Skeletal muscle cell (primary cell): Measurements from ENCODE around the gene ENAH.
"Not testable (repeated sequence)": the region's sequence is repeated elsewhere in the genome, so short reads cannot be mapped to it uniquely, and the experiment has no call there.

Source experiments
- DNase-seq: peaks from one replicate; pipeline ENCODE4 v3.0.0-alpha.2; 2010; ENCODE audit warnings: low read depth
- H3K4me3 ChIP-seq: 2 replicates; pipeline ENCODE4 v1.5.1; 2011; ENCODE audit warnings: low read depth, mild to moderate bottlenecking, control low read depth, low read length, moderate library complexity

Gene ENAH

DNA sequence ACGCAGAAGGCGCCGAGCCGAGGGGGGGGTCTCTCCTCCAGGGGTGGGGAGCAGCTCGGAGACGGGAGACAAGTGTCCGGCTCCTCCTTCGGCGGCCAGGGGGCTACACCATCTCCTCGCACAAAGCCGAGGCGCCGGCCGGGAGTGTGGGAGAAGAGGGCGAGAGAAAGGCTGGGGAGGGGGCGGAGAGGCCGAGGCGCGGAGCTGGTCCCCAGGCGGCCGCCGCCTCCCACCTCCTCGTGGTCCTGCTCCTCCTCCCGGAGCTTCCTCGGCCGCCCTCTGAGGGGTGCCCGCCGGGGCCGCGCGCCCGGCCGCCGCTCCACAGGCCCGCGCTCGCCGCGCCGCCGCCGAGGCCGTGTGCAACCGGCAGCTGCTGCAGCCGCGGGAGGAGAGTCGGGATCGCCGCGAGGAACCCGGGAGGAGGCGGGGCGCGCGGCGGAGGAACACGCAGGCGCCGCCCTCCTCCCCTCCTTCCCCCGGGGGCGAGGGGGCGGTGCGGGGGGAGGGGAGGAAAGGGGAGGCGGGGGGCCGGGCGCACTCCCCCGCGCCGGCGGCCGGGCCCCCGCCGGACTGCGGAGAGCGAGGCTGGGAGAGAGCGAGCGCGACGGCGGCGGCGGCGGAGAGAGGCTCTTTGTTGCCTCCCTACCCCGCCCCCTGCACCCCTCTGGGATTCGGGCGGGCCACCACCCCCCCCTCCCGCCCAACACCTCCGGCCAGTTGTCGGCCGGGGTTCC is at the start of gene ENAH:
Gene ENAH (minus strand): TSS at position 395 of the 734 bp plus-strand sequence. CDS start 433 bp downstream, outside the sequence.
- H3K4me3 ChIP-seq = peak within 1 kb of the TSS; percentile 97
- DNase-seq = peak; percentile 49

DNA sequence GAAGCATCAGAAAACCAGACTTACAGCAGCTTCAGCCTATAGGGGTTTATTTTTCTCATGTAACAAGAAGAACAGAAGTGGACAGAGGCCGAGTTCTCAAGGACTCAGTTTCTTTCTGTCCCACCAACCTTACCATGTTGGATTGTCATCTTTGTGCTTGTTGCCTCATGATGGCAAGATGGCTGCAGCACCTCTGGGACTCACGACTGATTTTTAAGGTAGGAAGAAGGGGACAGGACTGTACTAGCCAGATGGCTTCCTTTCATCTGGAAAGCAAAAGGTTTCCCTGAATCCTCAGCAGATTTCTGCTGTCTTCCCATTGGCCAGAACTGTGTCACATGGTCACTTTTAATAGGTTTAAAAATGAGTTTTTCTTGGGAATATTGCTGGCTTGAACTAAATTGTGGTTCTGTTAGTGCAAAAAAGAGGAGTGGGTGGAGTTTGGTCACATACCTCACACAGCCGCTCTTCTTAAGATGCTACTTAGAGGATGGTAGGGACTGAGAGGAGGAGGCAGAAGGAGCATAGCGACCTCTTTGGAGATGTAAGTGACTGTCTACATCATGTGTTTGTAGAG is 48.1 kb upstream of the ENAH start:
- H3K4me3 ChIP-seq = no peak overlapping the region
- DNase-seq = no peak

DNA sequence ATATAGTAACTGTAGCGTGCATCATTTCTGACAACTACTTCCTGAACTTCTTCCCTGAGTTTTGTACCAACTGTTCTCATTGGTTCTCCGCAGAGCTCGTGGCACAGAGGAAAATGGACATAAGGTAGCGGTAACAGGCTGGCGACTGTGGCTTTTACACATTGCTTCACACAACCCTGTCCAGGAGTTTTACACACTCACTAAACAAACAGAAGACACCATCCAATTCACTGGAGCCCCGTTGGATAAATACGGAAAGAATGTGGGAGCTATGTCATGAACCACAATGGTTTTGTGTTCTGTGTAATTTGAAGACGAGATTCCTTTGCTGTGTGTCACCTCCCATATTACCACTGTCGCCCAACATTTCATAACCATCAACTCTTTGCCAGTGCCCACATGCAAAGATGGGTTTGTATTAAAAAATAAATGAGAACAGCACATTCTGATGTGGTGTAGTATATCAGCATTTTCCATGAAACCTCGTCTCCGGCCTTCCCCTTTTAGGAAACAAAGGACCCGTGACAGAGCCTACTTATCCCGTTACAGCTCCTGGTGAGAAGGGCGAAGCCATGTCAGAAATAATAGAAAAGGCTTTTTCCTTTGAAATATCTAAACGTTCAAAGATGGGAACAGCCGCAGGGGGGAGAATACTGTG is 47.4 kb upstream of the ENAH start:
- H3K4me3 ChIP-seq = no peak overlapping the region
- peak; percentile 99 for DNase-seq

DNA sequence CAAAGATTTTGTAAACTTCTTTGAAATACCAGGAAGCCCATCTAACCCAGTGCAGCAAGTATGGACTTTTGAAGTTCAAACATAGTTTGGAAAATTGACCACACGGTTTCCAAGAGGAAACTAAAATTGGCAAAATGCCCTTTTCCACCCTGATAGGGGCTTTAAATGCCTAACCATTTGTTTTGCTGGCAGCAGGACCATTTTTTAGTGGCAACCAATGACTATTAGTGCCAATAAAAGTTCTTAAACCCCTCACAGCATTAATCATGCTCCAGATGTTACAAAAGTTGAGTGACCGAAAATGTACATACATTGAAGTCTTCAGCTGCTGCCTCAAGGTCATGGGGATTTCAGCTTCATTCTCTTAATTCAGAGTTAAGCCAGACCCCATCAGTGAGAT is 46.4 kb upstream of the ENAH start:
- H3K4me3 ChIP-seq = no peak overlapping the region
- DNase-seq = no peak

DNA sequence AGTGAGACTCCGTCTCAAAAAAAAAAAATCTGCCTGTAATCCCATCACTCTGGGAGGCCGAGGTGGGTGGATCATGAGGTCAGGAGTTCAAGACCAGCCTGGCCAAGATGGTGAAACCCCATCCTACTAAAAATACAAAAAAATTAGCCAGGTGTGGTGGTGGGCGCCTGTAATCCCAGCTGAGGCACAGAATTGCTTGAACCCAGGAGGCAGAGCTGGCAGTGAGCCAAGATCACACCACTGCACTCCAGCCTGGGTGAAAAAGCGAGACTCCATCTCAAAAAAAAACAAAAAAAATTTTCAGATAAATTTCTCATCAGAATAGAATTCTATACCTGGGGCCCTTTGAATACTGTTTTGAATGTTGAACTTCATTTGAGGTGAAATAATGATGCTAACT is 45.3 kb upstream of the ENAH start:
- not testable (repeated sequence) for H3K4me3 ChIP-seq, DNase-seq

DNA sequence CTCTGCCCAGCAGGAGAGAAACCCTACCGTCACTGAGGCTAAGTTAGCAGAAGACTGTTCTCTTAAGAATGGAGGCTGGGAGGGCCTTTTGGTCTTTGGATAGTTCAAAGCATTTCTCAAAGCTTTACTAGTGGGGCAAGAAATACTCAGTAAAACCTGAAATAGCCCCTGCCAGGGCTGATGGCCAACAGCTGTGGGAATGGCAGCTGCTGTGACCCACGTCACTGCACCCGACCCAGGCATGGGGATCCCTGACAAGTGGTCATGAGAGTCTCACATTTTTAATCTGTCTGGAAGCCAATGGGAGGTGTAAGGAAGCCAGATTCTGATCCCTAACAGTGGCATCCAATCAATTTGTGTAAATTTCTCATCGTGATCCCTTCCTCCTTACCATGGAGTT is 44.5 kb upstream of the ENAH start:
- H3K4me3 ChIP-seq = no peak overlapping the region
- DNase-seq = no peak

DNA sequence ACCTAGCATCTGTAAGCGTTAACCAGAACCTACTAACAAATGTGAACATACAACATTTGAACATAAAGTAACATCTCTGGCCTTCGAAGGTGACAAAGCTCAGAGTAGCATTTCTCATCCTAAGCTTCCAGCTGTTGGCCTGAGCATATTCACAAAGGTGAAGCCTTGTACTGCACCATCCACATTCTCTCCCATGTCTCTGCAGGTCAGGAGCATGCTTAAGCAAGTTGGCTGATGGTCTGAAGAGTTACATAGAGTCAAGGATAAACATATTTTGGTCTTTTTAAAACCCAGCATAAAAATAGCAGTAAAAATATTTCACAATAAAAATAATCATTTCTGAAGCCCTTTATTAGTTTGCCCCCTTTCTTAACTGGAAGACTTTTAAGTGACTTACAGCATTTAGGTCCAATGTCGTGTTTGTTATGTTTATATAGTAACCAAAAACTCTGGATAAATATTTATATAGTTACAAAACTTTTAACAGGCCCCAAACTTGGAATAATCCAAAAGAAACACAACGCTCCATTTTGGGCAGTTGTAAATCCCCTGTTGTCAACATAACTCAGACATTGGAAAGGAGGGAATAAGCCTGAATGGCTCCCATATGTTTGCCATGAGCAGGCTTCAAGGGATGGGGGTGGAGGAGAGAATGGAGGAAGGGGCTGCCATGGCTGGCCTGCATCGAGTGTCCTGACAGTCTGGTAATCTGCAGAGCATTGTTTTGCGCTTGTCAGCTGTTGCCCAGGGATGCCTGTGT is 42.8 kb upstream of the ENAH start:
- DNase-seq = no peak

DNA sequence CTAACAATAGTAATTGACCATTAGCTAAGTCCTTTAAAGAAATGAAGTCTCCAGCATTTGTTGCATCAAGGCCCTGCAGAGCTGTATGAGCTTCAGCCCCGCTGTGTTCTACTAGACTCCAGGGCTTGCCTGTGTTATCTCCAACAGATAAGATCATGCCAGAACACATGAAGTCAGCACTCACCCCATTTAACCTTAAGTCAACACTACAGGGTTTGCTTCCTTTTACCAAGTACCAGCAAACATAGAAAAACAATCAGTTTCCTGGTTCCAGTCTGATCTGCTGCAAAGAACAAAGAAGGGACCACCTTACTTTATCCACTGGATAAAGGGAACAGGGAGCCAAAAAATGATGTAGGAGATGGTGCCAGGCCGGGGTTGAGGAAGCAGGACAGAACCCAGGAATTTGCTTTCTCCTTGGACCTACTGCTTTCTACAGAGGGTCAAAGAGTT is 41.3 kb upstream of the ENAH start:
- no peak overlapping the region for H3K4me3 ChIP-seq
- no peak for DNase-seq

More for the DNA sequence above, 42.8 kb upstream of the ENAH start:
- no peak overlapping the region for H3K4me3 ChIP-seq

DNA sequence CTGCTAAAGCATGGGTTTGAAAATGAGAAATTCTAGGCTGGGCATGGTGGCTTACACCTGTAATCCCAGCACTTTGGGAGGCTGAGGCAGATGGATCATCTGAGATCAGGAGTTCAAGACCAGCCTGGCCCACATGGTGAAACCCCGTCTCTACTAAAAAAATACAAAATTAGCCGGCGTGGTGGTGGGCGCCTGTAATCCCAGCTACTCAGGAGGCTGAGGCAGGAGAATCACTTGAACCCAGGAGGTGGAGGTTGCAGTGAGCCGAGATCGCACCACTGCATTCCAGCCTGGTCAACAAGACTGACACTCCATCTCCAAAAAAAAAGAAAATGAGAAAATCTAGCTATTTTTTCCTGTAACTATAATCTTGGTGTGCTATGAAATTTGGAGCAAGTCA is 40.8 kb upstream of the ENAH start:
- not testable (repeated sequence) for DNase-seq

DNA sequence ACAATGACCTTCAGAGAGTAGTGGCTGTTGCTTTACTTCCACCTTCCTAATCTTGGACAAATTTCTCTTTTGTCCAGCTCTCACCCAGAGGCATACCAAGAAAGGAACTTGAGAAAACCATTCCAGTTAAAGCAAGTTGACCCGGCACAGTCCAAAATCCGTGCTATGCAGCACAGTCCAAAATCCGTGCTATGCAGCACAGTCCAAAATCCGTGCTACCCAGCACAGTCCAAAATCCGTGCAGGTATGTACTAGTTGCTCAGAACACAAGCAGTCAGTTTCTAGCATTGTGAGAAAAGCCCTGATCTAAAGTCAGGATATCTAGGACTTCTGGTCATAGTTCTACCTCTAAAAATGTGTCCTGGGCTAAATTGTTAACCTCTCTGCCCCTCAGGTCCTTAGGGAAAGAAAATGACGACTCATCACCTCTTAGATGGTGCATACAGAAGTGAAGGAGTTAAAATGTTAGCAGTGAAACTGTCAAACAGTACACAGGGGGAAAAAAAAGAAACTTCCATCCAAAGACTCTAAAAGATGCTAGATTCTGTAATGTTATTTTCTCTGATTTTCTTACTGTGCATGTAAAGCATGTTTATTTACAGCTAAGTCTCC is 40.3 kb upstream of the ENAH start:
- no peak for DNase-seq
- no peak overlapping the region for H3K4me3 ChIP-seq

More for the DNA sequence above, 40.8 kb upstream of the ENAH start:
- not testable (repeated sequence) for H3K4me3 ChIP-seq

DNA sequence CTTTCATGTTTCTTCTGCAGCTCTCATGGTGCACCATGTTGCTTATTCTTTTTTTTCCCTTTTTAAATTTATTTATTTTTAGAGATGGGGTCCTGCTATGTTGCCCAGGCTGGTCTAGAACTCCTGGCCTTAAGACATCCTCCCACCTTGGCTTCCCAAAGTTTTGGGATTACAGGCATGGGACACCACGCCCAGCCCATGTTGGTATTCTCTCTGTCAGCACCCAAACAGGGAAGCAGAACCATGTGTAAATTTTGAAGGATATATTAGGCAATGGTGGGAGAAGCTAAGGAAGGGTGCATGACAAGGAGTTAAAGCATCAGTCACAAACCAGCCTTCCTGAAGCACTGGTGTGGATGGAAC is 39.6 kb upstream of the ENAH start:
- DNase-seq = no peak
- no peak overlapping the region for H3K4me3 ChIP-seq

DNA sequence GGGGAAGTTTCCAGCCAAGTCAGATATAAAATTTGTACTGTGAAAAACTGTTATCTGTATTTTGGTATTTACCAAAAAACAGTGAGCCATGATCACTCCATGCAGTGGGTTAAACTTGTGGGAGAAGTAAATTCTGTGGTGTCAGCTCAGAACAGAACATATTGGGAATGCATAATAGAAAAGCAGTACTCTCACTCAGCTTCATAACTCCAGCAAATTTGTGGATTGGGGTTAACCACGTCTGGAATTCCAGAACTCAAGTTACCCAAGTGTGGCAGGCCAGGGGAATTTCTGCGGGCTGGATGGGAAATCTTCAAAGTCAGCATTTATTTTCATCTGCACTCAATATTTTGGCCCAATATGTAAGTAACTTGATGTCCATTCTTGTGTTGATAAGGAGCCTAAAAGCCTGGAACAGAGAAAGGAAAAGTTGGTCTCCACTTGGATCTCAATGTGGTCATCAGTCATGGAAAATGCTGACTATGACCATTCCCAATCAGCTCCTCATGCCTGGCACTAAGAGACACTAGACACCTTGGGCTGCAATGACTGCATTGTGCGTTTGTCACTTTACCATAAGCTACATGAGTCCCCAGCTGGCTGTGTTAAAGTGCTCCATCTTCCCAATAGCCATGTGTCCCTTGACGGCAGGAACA is 39.1 kb upstream of the ENAH start:
- peak; percentile 48 for DNase-seq
- H3K4me3 ChIP-seq = no peak overlapping the region

DNA sequence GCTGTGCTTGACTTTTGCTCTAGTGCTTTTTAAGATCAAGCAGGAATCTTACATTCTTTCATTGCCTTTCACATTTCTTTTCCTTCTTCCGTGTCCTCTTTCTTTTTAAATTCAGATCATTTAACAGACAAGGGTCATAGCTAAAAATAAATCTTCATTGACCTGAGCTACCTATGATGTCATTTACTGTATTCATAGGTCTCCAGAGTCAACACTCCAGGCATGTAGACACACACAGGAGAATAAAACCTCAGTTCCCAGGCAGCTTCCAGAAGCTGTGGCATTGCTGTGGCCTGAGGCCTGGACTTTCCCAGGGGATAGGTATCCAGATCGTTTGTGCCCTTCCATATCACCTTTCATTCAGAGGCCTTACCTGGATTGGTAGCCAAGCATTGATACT is 38.5 kb upstream of the ENAH start:
- H3K4me3 ChIP-seq = no peak overlapping the region
- DNase-seq = no peak

DNA sequence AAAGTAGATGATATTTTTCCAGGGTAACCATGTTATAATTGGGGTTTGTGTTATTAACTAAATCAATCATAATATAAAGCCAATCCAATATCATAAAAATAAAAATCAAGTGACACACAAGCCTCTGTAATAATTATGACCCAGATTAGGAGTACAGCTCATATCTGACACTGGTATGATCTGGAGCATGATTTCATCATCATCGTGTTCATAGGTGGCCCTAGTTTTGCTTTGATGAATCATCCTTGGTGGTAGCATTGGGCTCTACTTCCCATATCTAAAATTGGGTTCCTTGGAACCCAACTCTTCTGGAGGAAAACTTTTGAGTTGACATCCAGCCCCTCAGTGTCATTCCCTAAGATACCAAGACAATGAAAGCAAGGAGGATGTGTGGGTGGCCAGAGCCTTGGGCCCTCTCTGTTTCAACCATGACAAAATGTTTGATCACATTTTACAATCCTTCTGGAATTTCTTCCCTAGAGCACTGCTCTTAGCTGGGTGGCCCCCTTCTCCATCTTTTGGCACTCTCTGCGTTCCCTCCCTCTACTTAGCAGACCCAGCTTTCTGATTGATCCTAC is 37.0 kb upstream of the ENAH start:
- DNase-seq = no peak
- no peak overlapping the region for H3K4me3 ChIP-seq

DNA sequence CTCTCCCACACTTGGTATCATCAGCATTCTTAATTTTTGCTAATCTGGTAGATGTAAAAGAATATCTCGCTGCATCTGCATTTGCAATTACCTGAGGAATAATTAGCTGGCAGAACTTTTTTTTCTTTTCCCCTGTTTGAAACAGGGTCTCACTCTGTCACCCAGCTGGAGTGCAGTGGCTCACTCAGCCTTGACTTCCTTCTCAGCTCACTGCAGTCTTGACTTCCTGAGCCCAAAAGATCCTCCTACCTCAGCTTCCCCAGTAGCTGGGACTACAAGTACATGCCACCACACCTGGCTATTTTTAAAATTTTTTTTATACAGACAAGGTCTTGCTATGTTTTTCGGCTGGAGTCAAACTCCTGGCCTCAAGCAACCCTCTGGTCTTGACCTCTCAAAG is 35.4 kb upstream of the ENAH start:
- H3K4me3 ChIP-seq = no peak overlapping the region
- DNase-seq = no peak

DNA sequence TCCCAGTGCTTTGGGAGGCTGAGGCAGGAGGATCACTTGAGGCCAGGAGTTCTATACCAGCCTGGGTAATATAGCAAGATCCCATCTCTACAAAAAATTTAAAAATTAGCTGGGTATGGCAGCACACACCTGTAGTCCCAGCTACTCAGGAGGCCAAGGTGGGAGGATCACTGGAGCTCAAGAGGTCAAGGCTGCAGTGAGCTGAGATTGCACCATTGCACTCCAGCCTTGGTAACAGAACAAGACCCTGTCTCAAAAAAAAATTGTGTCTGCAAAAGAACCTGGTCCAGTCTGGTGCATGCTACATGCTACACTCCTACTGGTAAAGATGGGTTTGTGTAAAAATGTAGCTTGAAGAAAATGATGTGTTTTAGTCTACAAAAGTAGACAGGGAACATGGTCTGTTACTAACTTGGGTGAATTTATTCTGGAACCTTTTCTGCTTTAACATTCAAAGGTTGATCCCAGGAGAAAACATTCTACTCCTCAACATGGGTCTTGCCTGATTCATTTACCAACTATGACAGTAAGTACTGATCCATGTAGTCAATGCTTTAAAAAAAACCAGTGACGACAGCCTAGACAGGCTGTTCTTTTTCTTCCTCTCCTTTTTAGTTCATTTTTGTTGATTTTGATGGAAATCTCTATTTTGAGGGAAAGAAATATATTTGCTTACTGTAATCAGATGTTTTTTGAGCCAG is 32.7 kb upstream of the ENAH start:
- DNase-seq = no peak
- no peak overlapping the region for H3K4me3 ChIP-seq

DNA sequence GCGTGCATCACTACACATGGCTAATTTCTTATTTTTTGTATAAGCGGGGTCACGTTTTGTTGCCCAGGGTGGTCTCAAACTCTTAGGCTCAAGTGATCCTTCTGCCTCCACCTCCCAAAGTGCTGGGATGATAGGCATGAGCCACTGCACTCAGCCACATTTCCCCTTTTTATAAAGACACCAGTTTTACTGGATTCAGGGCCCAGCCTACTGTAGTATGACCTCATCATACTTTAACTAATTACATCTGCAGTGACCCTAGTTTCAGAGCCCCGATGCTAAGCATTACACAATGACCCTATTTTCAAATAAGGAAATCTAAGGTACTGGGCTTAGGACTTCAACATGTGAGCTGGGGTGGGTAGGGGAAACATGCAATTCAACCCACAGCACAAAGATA is 31.8 kb upstream of the ENAH start:
- no peak for DNase-seq

DNA sequence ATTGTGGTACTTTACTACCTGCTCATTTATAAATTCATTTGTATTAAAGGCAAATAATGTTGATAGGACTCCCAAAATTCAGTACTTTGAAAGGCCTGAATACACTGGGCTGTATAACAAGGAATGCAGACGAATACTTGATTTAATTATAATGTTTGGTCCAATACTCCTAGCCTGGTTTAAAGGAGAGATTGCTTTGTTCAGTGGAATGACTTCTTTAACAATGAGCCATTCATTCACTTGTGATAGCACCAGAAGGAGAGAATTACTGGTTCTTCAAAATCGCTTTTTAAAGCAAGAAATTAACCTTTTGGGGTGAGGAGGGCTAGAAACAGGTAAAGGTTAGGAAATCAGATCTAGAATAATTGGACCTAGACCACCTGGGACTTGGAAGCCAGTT is 28.3 kb upstream of the ENAH start:
- DNase-seq = no peak
- no peak overlapping the region for H3K4me3 ChIP-seq

More for the DNA sequence above, 31.8 kb upstream of the ENAH start:
- H3K4me3 ChIP-seq = no peak overlapping the region
